ENCODE measurements around the gene LDLRAD3.

Gene LDLRAD3

GRCh38 chr11:36229091-36229705, 285.3 kb downstream of the LDLRAD3 start:
- DNase-seq (ENCODE audit: extremely low read depth in 1 of 2, low read depth in 1 of 2) = no peak

GRCh38 chr11:36230779-36231699, 287.2 kb downstream of the LDLRAD3 start:
- DNase-seq (ENCODE audit: extremely low read depth in 1 of 2, low read depth in 1 of 2) = no peak

GRCh38 chr11:36233204-36233603, 289.3 kb downstream of the LDLRAD3 start:
- DNase-seq (ENCODE audit: extremely low read depth in 1 of 2, low read depth in 1 of 2) = no peak

- no peak for DNase-seq (ENCODE audit: extremely low read depth in 1 of 2, low read depth in 1 of 2)
Measured at GRCh38 chr11:36234825-36235224, 291.0 kb downstream of the LDLRAD3 start.

- DNase-seq (ENCODE audit: extremely low read depth in 1 of 2, low read depth in 1 of 2) = no peak
Measured at GRCh38 chr11:36235750-36236149, 291.9 kb downstream of the LDLRAD3 start.

GRCh38 chr11:36237391-36237790, 293.5 kb downstream of the LDLRAD3 start:
- DNase-seq (ENCODE audit: extremely low read depth in 1 of 2, low read depth in 1 of 2) = no peak

GRCh38 chr11:36238036-36238631, 294.3 kb downstream of the LDLRAD3 start:
- no peak for DNase-seq (ENCODE audit: extremely low read depth in 1 of 2, low read depth in 1 of 2)

- DNase-seq (ENCODE audit: extremely low read depth in 1 of 2, low read depth in 1 of 2) = no peak
Measured at GRCh38 chr11:36238881-36239280, 295.0 kb downstream of the LDLRAD3 start.

GRCh38 chr11:36239636-36240035, 295.8 kb downstream of the LDLRAD3 start:
- no peak for DNase-seq (ENCODE audit: extremely low read depth in 1 of 2, low read depth in 1 of 2)

GRCh38 chr11:36240173-36240572, 296.3 kb downstream of the LDLRAD3 start:
- DNase-seq (ENCODE audit: extremely low read depth in 1 of 2, low read depth in 1 of 2) = no peak

- no peak for DNase-seq (ENCODE audit: extremely low read depth in 1 of 2, low read depth in 1 of 2)
Measured at GRCh38 chr11:36240801-36241200, 296.9 kb downstream of the LDLRAD3 start.

- DNase-seq (ENCODE audit: extremely low read depth in 1 of 2, low read depth in 1 of 2) = no peak
Measured at GRCh38 chr11:36241497-36241896, 297.6 kb downstream of the LDLRAD3 start.

GRCh38 chr11:36243641-36244040, 299.8 kb downstream of the LDLRAD3 start:
- DNase-seq (ENCODE audit: extremely low read depth in 1 of 2, low read depth in 1 of 2) = no peak

- DNase-seq (ENCODE audit: extremely low read depth in 1 of 2, low read depth in 1 of 2) = no peak
Measured at GRCh38 chr11:36247493-36247892, 303.6 kb downstream of the LDLRAD3 start.

- DNase-seq (ENCODE audit: extremely low read depth in 1 of 2, low read depth in 1 of 2) = no peak
Measured at GRCh38 chr11:36248436-36248835, 304.6 kb downstream of the LDLRAD3 start.

- no peak for DNase-seq (ENCODE audit: extremely low read depth in 1 of 2, low read depth in 1 of 2)
Measured at GRCh38 chr11:36249246-36249645, 305.4 kb downstream of the LDLRAD3 start.

GRCh38 chr11:36251823-36252222, 308.0 kb downstream of the LDLRAD3 start:
- DNase-seq (ENCODE audit: extremely low read depth in 1 of 2, low read depth in 1 of 2) = no peak

GRCh38 chr11:36253238-36253637, 309.4 kb downstream of the LDLRAD3 start:
- DNase-seq (ENCODE audit: extremely low read depth in 1 of 2, low read depth in 1 of 2) = no peak

- no peak for DNase-seq (ENCODE audit: extremely low read depth in 1 of 2, low read depth in 1 of 2)
Measured at GRCh38 chr11:36254713-36255112, 310.9 kb downstream of the LDLRAD3 start.

- DNase-seq (ENCODE audit: extremely low read depth in 1 of 2, low read depth in 1 of 2) = no peak
Measured at GRCh38 chr11:36257351-36257750, 313.5 kb downstream of the LDLRAD3 start.

GRCh38 chr11:36258730-36259360, 315.0 kb downstream of the LDLRAD3 start:
- DNase-seq (ENCODE audit: extremely low read depth in 1 of 2, low read depth in 1 of 2) = no peak
